HCT116 (cell line): ENCODE results near the gene WNK2. TPM values are rescaled to one million over a fixed set of nuclear protein-coding genes. Genes with fewer than 3 reads are reported as not detected.
"Not testable (repeated sequence)": the region's sequence is repeated elsewhere in the genome, so short reads cannot be mapped to it uniquely, and the experiment has no call there.

Source experiments
- ATAC-seq: fragments of 200-7000 bp; cut with Tn5 transposase; 2 replicates; pipeline ENCODE4 v1.9.1; 2020; ENCODE audit warnings: mild to moderate bottlenecking, moderate library complexity
- BruUV-seq: library from RNA; stranded (reverse); fragments of 400-500 nt; replicated peaks from 2 replicates; lab custom pipeline; 2021; lab: Mats Ljungman, UMichigan
- CTCF ChIA-PET: fragments of 300-600 bp; sonication (Branson Sonifier 250); formaldehyde crosslinking; loops from one replicate; lab custom pipeline; 2021; ENCODE audit warnings: antibody characterized with exemption; lab: Charles Lee
- POLR2A ChIA-PET: fragments of 300-600, 350-600 bp; sonication (Branson Sonifier 250); formaldehyde crosslinking; loops from one replicate; lab custom pipeline; 2021; ENCODE audit warnings: antibody characterized with exemption; lab: Charles Lee
- RAD21 ChIA-PET, 2 experiments: fragments of 300-600 bp; sonication (Branson Sonifier 250); formaldehyde crosslinking; loops; one replicate each; lab custom pipeline; 2023; ENCODE audit warnings: low total read pairs in 2 of 2; ENCODE audit not compliant: uncharacterized antibody in 2 of 2, unreplicated experiment in 2 of 2, low non-redundant PET in 1 of 2; lab: Charles Lee
- DNase-seq: peaks from one replicate; pipeline ENCODE4 v3.0.0-alpha.2; 2010; ENCODE audit warnings: low read depth, low spot score
- H2AFZ ChIP-seq: fragments of 200-600 bp; shearing (Covaris generic), sonication (generic); 2 replicates; pipeline ENCODE4 v1.6.1; 2017; ENCODE audit warnings: low read depth, mixed run types, mixed read lengths, antibody characterized with exemption, low read length; ENCODE audit not compliant: poor library complexity, severe bottlenecking
- H3K27ac ChIP-seq: 2 replicates; pipeline ENCODE4 v1.5.1; 2012; ENCODE audit warnings: low read depth, low read length
- H3K27me3 ChIP-seq: fragments of 200-600 bp; sonication (generic); 2 replicates; pipeline ENCODE4 v1.6.1; 2016; ENCODE audit warnings: mixed run types, low read length, mixed read lengths; ENCODE audit not compliant: insufficient read depth
- H3K36me3 ChIP-seq, 2 experiments: fragments of 200-500 bp in 1 of 2; fragments of 200-600 bp in 1 of 2; sonication (Bioruptor generic) in 1 of 2; sonication (generic) in 1 of 2; 2 replicates each; pipeline versions ENCODE4 v1.5.1 to v1.6.1; 2014 to 2016; ENCODE audit warnings: low read length in 2 of 2, inconsistent platforms in 1 of 2, mixed read lengths in 1 of 2, mixed run types in 1 of 2; ENCODE audit not compliant: insufficient read depth in 2 of 2, control insufficient read depth in 1 of 2
- H3K4me1 ChIP-seq, 2 experiments: fragments of 200-600 bp in 1 of 2; sonication (generic) in 1 of 2; 2 replicates each; pipeline versions ENCODE4 v1.5.1 to v1.6.1; 2012 to 2017; ENCODE audit warnings: low read length in 2 of 2, inconsistent platforms in 1 of 2, mild to moderate bottlenecking in 1 of 2, mixed read lengths in 1 of 2, mixed run types in 1 of 2, moderate library complexity in 1 of 2; ENCODE audit not compliant: insufficient read depth in 2 of 2, control insufficient read depth in 1 of 2
- H3K4me2 ChIP-seq: fragments of 200-600 bp; sonication (generic); 2 replicates; pipeline ENCODE4 v1.6.1; 2017; ENCODE audit warnings: mixed run types, low read length, mixed read lengths
- H3K4me3 ChIP-seq, 2 experiments: fragments of 200-600 bp in 1 of 2; sonication (generic) in 1 of 2; replicated peaks in 1 of 2; 2 replicates each; pipeline ENCODE4 v1.5.1; 2011 to 2016; ENCODE audit warnings: low read length in 2 of 2, control low read depth in 1 of 2, low read depth in 1 of 2, mild to moderate bottlenecking in 1 of 2, mixed read lengths in 1 of 2, mixed run types in 1 of 2
- H3K79me2 ChIP-seq: fragments of 200-600 bp; sonication (generic); 2 replicates; pipeline ENCODE4 v1.6.1; 2017; ENCODE audit warnings: mild to moderate bottlenecking, mixed run types, low read length, moderate library complexity, mixed read lengths; ENCODE audit not compliant: insufficient read depth
- H3K9ac ChIP-seq: fragments of 200-600 bp; sonication (generic); 2 replicates; pipeline ENCODE4 v1.6.1; 2016; ENCODE audit warnings: low read length, mixed read lengths
- H3K9me2 ChIP-seq: fragments of 200-600 bp; sonication (generic), shearing (Covaris generic); 2 replicates; pipeline ENCODE4 v1.6.1; 2017; ENCODE audit warnings: mixed run types, mild to moderate bottlenecking, moderate library complexity; ENCODE audit not compliant: insufficient read depth
- H3K9me3 ChIP-seq, 2 experiments: fragments of 200-500 bp in 1 of 2; fragments of 200-600 bp in 1 of 2; sonication (Bioruptor generic) in 1 of 2; sonication (generic) in 1 of 2; 2 replicates each; pipeline ENCODE4 v1.6.1; 2014 to 2017; ENCODE audit warnings: low read length in 2 of 2, mixed read lengths in 2 of 2, inconsistent platforms in 1 of 2, low read depth in 1 of 2, mild to moderate bottlenecking in 1 of 2, mixed run types in 1 of 2, moderate library complexity in 1 of 2; ENCODE audit not compliant: control insufficient read depth in 1 of 2, insufficient read depth in 1 of 2
- H4K20me1 ChIP-seq: fragments of 200-600 bp; sonication (generic), shearing (Covaris generic); 2 replicates; pipeline ENCODE4 v1.6.1; 2017; ENCODE audit warnings: mixed run types, mild to moderate bottlenecking, moderate library complexity; ENCODE audit not compliant: insufficient read depth
- CEBPB ChIP-seq: IDR thresholded peaks from 2 replicates; pipeline ENCODE4 v1.6.1; 2012; ENCODE audit warnings: low read depth
- EZH2 ChIP-seq: fragments of 200-600 bp; sonication (generic); IDR thresholded peaks from 2 replicates; pipeline ENCODE4 v1.6.1; 2017; ENCODE audit warnings: antibody characterized with exemption, mixed run types
- FOSL1 ChIP-seq: IDR thresholded peaks from 2 replicates; pipeline ENCODE4 v1.6.1; 2012; ENCODE audit warnings: low read depth
- POLR2A ChIP-seq: IDR thresholded peaks from 2 replicates; pipeline ENCODE4 v1.7.0; 2011; ENCODE audit warnings: borderline replicate concordance; ENCODE audit not compliant: insufficient read depth, insufficient read length; ENCODE audit errors: extremely low read depth
- RAD21 ChIP-seq: IDR thresholded peaks from 2 replicates; pipeline ENCODE4 v1.6.1; 2012; ENCODE audit warnings: low read depth, mild to moderate bottlenecking
- SIN3A ChIP-seq: IDR thresholded peaks from 2 replicates; pipeline ENCODE4 v1.6.1; 2012; ENCODE audit warnings: low read depth
- SP1 ChIP-seq: IDR thresholded peaks from 2 replicates; pipeline ENCODE4 v1.6.1; 2012; ENCODE audit warnings: low read depth
- TCF7L2 ChIP-seq: IDR thresholded peaks from 2 replicates; pipeline ENCODE4 v1.7.0; 2011; ENCODE audit warnings: borderline replicate concordance, inconsistent platforms; ENCODE audit not compliant: insufficient read depth, insufficient read length; ENCODE audit errors: extremely low read depth
- YY1 ChIP-seq: IDR thresholded peaks from 2 replicates; pipeline ENCODE4 v1.6.1; 2011; ENCODE audit warnings: low read length, low read depth, moderate library complexity, mild to moderate bottlenecking; ENCODE audit not compliant: insufficient replicate concordance; ENCODE audit errors: extremely low read depth
- intact Hi-C: fragments of 100-400 bp; cut with micrococcal nuclease; formaldehyde crosslinking; loops from 2 replicates; pipeline ENCODE4 v1.10.0; 2022
- total RNA-seq: library from RNA; stranded (reverse); gene quantifications from one replicate; pipeline ENCODE4 v1.2.1, GENCODE V29; 2021; ENCODE audit not compliant: unreplicated experiment
- TF ChIP-seq, protein P1 (sequence below), 3 experiments: fragments of 200-600 bp in 1 of 3; sonication (generic) in 1 of 3; IDR thresholded peaks in 2 of 3; conservative IDR thresholded peaks in 1 of 3; 2 replicates each; pipeline ENCODE4 v1.5.1; 2012 to 2017; ENCODE audit warnings: low read depth in 2 of 3, low read length in 2 of 3, antibody characterized with exemption in 1 of 3, borderline replicate concordance in 1 of 3, control low read depth in 1 of 3, mild to moderate bottlenecking in 1 of 3, mixed read lengths in 1 of 3, mixed run types in 1 of 3, moderate library complexity in 1 of 3; ENCODE audit not compliant: insufficient read depth in 1 of 3
- TF ChIP-seq, protein P2 (sequence below): IDR thresholded peaks from 2 replicates; pipeline ENCODE4 v1.6.1; 2012

The WNK2 gene
- total RNA-seq, 1 experiment from 2014 or later: 24.4 TPM

DNA sequence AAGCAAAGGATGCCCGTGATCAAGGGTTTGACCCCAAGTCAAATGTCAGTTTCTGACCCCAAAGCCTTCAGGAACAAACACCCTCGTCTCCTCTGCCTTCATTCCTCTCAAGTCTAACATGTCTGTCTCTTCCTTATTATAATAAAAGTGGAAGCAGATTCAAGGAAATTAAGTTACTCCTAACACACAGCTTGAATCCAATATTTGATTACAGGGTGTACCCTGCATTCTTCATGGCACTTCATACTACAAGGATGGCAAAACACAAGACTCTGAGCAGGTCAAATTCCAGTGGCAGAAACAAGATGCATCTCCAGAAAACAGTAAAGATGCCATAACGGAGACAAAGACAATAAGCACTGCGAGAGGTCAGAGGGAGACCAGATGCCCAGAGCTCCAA lies 148.4 kb downstream of the WNK2 start (continued):
- TF ChIP-seq CEBPB (no peak), SP1 (no peak), EZH2 (no peak), POLR2A (no peak), FOSL1 (no peak), YY1 (no peak)
- TF ChIP-seq, protein P1, sequence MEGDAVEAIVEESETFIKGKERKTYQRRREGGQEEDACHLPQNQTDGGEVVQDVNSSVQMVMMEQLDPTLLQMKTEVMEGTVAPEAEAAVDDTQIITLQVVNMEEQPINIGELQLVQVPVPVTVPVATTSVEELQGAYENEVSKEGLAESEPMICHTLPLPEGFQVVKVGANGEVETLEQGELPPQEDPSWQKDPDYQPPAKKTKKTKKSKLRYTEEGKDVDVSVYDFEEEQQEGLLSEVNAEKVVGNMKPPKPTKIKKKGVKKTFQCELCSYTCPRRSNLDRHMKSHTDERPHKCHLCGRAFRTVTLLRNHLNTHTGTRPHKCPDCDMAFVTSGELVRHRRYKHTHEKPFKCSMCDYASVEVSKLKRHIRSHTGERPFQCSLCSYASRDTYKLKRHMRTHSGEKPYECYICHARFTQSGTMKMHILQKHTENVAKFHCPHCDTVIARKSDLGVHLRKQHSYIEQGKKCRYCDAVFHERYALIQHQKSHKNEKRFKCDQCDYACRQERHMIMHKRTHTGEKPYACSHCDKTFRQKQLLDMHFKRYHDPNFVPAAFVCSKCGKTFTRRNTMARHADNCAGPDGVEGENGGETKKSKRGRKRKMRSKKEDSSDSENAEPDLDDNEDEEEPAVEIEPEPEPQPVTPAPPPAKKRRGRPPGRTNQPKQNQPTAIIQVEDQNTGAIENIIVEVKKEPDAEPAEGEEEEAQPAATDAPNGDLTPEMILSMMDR (IDR thresholded peaks at IDR 0.05 in 2 of 3, conservative IDR thresholded peaks at IDR 0.05 in 1 of 3; ENCODE audit: borderline replicate concordance in 1 of 3, insufficient read depth in 1 of 3, low read depth in 2 of 3, low read length in 2 of 3): no peak
- TF ChIP-seq, protein P2, sequence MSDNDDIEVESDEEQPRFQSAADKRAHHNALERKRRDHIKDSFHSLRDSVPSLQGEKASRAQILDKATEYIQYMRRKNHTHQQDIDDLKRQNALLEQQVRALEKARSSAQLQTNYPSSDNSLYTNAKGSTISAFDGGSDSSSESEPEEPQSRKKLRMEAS: no peak

DNA sequence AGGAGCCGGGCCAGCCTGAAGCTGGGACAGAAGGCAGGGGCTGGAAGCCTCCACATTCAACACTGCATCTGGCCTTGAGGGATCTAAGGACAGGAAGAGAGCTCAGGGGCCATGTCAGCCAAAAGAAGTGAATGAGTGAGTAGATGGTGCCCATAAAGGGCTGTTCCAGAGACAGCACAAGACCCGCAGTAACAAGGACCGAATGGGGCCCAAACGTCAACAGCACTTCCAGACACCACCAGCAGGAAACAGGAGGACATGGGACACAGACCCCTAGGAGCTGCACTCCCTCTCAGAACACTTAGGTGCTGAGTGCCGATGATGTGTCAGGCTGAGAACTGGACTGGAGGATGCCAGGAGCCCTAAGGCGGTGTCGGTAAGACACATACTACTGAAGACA lies 152.8 kb downstream of the WNK2 start:
- POLR2A ChIA-PET: no interaction called here
- H3K4me3 ChIP-seq: no peak overlapping the region
- intact Hi-C loops: no loop called here

DNA sequence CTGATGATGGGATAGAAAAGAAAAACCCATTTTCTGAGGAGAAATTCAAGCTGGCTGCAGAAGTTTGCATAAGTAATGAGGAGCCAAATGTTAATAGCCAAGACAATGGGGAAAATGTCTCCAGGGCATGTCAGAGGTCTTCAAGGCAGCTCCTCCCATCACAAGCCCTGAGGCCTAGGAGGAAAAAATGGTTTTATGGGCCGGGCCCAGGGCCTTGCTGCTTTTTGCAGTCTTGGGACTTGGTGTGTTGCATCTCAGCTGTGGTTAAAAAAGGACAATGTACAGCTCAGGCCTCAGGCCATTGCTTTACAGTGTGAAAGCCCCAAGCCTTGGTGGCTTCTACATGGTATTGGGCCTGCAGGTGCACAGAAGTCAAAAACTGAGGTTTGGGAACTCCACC lies 154.3 kb downstream of the WNK2 start:
- H3K4me3 ChIP-seq, H3K9ac ChIP-seq, intact Hi-C loops, H3K9me2 ChIP-seq, ATAC-seq, CTCF ChIA-PET, BruUV-seq, RAD21 ChIA-PET, POLR2A ChIA-PET, H3K4me1 ChIP-seq, H3K79me2 ChIP-seq, H3K4me2 ChIP-seq, DNase-seq, H3K27ac ChIP-seq, H3K36me3 ChIP-seq, H3K9me3 ChIP-seq, H2AFZ ChIP-seq, H3K27me3 ChIP-seq, H4K20me1 ChIP-seq: not testable (repeated sequence)

More for the DNA sequence above, 152.8 kb downstream of the WNK2 start:
- Histone ChIP-seq H3K9ac (no peak overlapping the region), H3K36me3 (no peaks in the 10 kb centered on the region), H3K27ac (no peak overlapping the region), H4K20me1 (no peaks in the 10 kb centered on the region), H3K9me3 (peaks cover 3 to 6% of the 10 kb centered on the region in 2 experiments; a peak in 2 of 4 replicates), H3K4me2 (no peak overlapping the region), H3K9me2 (no peaks in the 10 kb centered on the region), H2AFZ (no peak overlapping the region), H3K4me1 (no peaks in the 10 kb centered on the region), H3K27me3 (no peaks in the 10 kb centered on the region), H3K79me2 (no peaks in the 10 kb centered on the region)
- TF ChIP-seq, protein P1 (IDR thresholded peaks at IDR 0.05 in 2 of 3, conservative IDR thresholded peaks at IDR 0.05 in 1 of 3; ENCODE audit: borderline replicate concordance in 1 of 3, insufficient read depth in 1 of 3, low read depth in 2 of 3, low read length in 2 of 3): 0 out of 6 replicates have a peak, but pooled peaks of 1 of the 3 experiments have one; percentile 8
- TF ChIP-seq, protein P2: no peak
- TF ChIP-seq TCF7L2 (no peak), SP1 (no peak), SIN3A (no peak), RAD21 (no peak)
- BruUV-seq: no TSS peak
- CTCF ChIA-PET: no interaction called here
- ATAC-seq (no peak), DNase-seq (no peak)
- RAD21 ChIA-PET: no interaction called here
